Measurements from ENCODE around the gene ASPDH.

DNA sequence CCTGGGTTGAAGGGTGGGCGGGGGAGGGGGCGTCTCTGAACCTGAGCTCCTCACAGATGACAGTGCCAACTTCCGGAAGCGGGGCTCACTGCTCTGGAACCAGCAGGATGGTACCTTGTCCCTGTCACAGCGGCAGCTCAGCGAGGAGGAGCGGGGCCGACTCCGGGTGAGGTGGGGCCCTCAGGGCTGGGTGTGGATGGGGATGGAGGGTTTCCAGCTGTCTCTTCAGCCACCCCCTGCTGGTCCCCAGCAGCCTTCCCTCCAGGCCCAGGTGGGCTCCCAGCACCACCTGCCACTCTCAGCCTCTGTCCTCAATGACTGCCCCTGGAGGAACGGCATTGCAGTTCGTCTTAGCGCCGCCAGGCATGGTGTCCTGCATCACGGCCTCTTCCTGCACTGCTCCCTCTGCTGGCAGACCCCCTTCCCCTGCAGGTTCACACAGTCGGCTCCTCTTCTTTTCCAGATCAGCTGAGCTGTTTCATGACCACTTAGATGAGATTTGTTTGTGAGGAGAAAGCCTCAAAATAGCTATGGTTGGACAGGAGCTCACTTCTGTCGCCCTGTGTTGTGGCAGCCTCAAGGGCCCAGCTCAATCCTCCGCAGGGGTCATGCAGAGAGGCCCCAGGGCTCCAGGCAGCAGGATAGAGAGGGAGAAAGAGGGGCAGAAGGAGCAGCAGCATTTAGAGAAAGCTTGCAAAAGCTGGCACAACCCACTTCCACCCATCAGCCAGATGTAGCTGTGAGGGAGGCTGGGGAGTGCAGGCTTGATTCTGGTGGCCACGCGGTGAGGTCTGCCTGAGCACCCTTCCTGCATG is 34.6 kb downstream of the ASPDH start:
- TF ChIP-seq, protein P1, sequence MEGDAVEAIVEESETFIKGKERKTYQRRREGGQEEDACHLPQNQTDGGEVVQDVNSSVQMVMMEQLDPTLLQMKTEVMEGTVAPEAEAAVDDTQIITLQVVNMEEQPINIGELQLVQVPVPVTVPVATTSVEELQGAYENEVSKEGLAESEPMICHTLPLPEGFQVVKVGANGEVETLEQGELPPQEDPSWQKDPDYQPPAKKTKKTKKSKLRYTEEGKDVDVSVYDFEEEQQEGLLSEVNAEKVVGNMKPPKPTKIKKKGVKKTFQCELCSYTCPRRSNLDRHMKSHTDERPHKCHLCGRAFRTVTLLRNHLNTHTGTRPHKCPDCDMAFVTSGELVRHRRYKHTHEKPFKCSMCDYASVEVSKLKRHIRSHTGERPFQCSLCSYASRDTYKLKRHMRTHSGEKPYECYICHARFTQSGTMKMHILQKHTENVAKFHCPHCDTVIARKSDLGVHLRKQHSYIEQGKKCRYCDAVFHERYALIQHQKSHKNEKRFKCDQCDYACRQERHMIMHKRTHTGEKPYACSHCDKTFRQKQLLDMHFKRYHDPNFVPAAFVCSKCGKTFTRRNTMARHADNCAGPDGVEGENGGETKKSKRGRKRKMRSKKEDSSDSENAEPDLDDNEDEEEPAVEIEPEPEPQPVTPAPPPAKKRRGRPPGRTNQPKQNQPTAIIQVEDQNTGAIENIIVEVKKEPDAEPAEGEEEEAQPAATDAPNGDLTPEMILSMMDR (IDR thresholded peaks at IDR 0.05; ENCODE audit: insufficient read depth, low read depth, low read length), result peak; percentile 56
- no peak for TF ChIP-seq EZH2 (IDR thresholded peaks at IDR 0.05; ENCODE audit: insufficient read depth, low read length)

Data from astrocyte (in vitro differentiated cells and primary cell).